HEK293 (cell line): ENCODE measurements around the gene IGSF9.

ENCODE experiments used
- CTCF ChIA-PET: fragments of 350-600 bp; formaldehyde crosslinking; extraction: SDS; loops from one replicate; lab custom pipeline; 2021; ENCODE audit warnings: antibody characterized with exemption; lab: Yijun Ruan, JAX
- POLR2A ChIA-PET: fragments of 300-600 bp; formaldehyde crosslinking; extraction: SDS; loops from one replicate; lab custom pipeline; 2020; ENCODE audit warnings: antibody characterized with exemption, inconsistent platforms; lab: Yijun Ruan, JAX
- H3K27ac ChIP-seq: fragments of 200-500 bp; sonication (Bioruptor generic); 2 replicates; pipeline ENCODE4 v1.5.1; 2014; ENCODE audit warnings: low read depth, low read length, control low read depth, inconsistent platforms; ENCODE audit errors: extremely low read depth
- H3K36me3 ChIP-seq, 2 experiments: fragments of 200-500 bp in 1 of 2; sonication (Bioruptor generic) in 1 of 2; 1 replicate in 1 of 2; 2 replicates in 1 of 2; pipeline ENCODE4 v1.5.1; 2014 to 2017; ENCODE audit warnings: inconsistent platforms in 2 of 2, low read length in 2 of 2; ENCODE audit not compliant: control insufficient read depth in 2 of 2, insufficient read depth in 1 of 2
- H3K4me1 ChIP-seq: fragments of 200-500 bp; sonication (Bioruptor generic); 2 replicates; pipeline ENCODE4 v1.5.1; 2014; ENCODE audit warnings: mild to moderate bottlenecking, low read length, inconsistent platforms; ENCODE audit not compliant: control insufficient read depth, insufficient read depth
- H3K4me3 ChIP-seq: 2 replicates; pipeline ENCODE4 v1.5.1; 2011; ENCODE audit warnings: low read depth, mild to moderate bottlenecking, control low read depth, low read length, moderate library complexity
- H3K9me3 ChIP-seq: fragments of 200-500 bp; sonication (Bioruptor generic); 2 replicates; pipeline ENCODE4 v1.5.1; 2014; ENCODE audit warnings: low read depth, low read length, inconsistent platforms; ENCODE audit not compliant: control insufficient read depth, insufficient read depth
- BCL11B ChIP-seq: fragments of 450-650 bp; formaldehyde crosslinking; IDR thresholded peaks from 2 replicates; pipeline ENCODE4 v1.5.1; 2016; ENCODE audit warnings: low read depth, missing biosample characterization, missing genetic modification characterization
- EGR2 ChIP-seq: fragments of 450-650 bp; formaldehyde crosslinking; IDR thresholded peaks from 2 replicates; pipeline ENCODE4 v1.5.1; 2016; ENCODE audit warnings: low read depth, missing biosample characterization, missing genetic modification characterization
- GFI1B ChIP-seq: fragments of 450-650 bp; formaldehyde crosslinking; IDR thresholded peaks from 2 replicates; pipeline ENCODE4 v1.5.1; 2016; ENCODE audit warnings: missing biosample characterization, missing genetic modification characterization
- HOXA7 ChIP-seq: sonication (generic); formaldehyde crosslinking; IDR thresholded peaks from 2 replicates; pipeline ENCODE4 v1.8.1; 2022; ENCODE audit warnings: missing genetic modification reagents, borderline replicate concordance
- SP2 ChIP-seq: fragments of 450-650 bp; formaldehyde crosslinking; IDR thresholded peaks from 2 replicates; pipeline ENCODE4 v1.5.1; 2016; ENCODE audit warnings: missing biosample characterization, missing genetic modification characterization
- SP7 ChIP-seq: fragments of 450-650 bp; formaldehyde crosslinking; IDR thresholded peaks from 2 replicates; pipeline ENCODE4 v1.5.1; 2016; ENCODE audit warnings: missing biosample characterization, missing genetic modification characterization
- ZFP69B ChIP-seq: fragments of 450-650 bp; formaldehyde crosslinking; IDR thresholded peaks from 2 replicates; pipeline ENCODE4 v1.5.1; 2016; ENCODE audit warnings: missing biosample characterization, missing genetic modification characterization
- ZNF114 ChIP-seq: fragments of 450-650 bp; formaldehyde crosslinking; IDR thresholded peaks from 2 replicates; pipeline ENCODE4 v1.5.0; 2017; ENCODE audit warnings: missing biosample characterization, missing genetic modification characterization
- ZNF155 ChIP-seq: fragments of 450-650 bp; formaldehyde crosslinking; IDR thresholded peaks from 2 replicates; pipeline ENCODE4 v1.5.1; 2016; ENCODE audit warnings: missing biosample characterization, missing genetic modification characterization
- ZNF174 ChIP-seq: fragments of 450-650 bp; formaldehyde crosslinking; IDR thresholded peaks from 2 replicates; pipeline ENCODE4 v1.5.0; 2017; ENCODE audit warnings: missing biosample characterization, mild to moderate bottlenecking, missing genetic modification characterization
- ZNF184 ChIP-seq: fragments of 450-650 bp; IDR thresholded peaks from 2 replicates; pipeline ENCODE4 v1.5.1; 2018; ENCODE audit warnings: missing biosample characterization, mild to moderate bottlenecking, missing genetic modification characterization
- ZNF221 ChIP-seq: fragments of 450-650 bp; formaldehyde crosslinking; IDR thresholded peaks from 2 replicates; pipeline ENCODE4 v1.5.1; 2017; ENCODE audit warnings: missing biosample characterization, missing genetic modification characterization, borderline replicate concordance
- ZNF248 ChIP-seq: fragments of 450-650 bp; formaldehyde crosslinking; IDR thresholded peaks from 2 replicates; pipeline ENCODE4 v1.5.1; 2017; ENCODE audit warnings: missing biosample characterization, missing genetic modification characterization
- ZNF335 ChIP-seq: fragments of 450-650 bp; formaldehyde crosslinking; conservative IDR thresholded peaks from 2 replicates; pipeline ENCODE4 v1.5.1; 2016; ENCODE audit warnings: missing biosample characterization, missing genetic modification characterization
- ZNF341 ChIP-seq: fragments of 450-650 bp; formaldehyde crosslinking; IDR thresholded peaks from 2 replicates; pipeline ENCODE4; 2016; ENCODE audit warnings: low read depth, missing biosample characterization, missing genetic modification characterization
- ZNF391 ChIP-seq: fragments of 450-650 bp; formaldehyde crosslinking; IDR thresholded peaks from 2 replicates; pipeline ENCODE4 v1.5.1; 2016; ENCODE audit warnings: low read depth, missing biosample characterization, missing genetic modification characterization, borderline replicate concordance
- ZNF558 ChIP-seq: fragments of 450-650 bp; formaldehyde crosslinking; IDR thresholded peaks from 2 replicates; pipeline ENCODE4 v1.5.1; 2016; ENCODE audit warnings: missing biosample characterization, missing genetic modification characterization
- ZNF621 ChIP-seq: fragments of 450-650 bp; formaldehyde crosslinking; IDR thresholded peaks from 2 replicates; pipeline ENCODE4 v1.5.1; 2017; ENCODE audit warnings: missing biosample characterization, missing genetic modification characterization
- ZNF626 ChIP-seq: fragments of 450-650 bp; sonication (Bioruptor Pico); formaldehyde crosslinking; IDR thresholded peaks from 2 replicates; pipeline ENCODE4 v1.5.1; 2018; ENCODE audit warnings: missing biosample characterization, missing genetic modification characterization, inconsistent platforms
- ZNF785 ChIP-seq: fragments of 450-650 bp; formaldehyde crosslinking; IDR thresholded peaks from 2 replicates; pipeline ENCODE4 v1.5.1; 2016; ENCODE audit warnings: missing biosample characterization, missing genetic modification characterization
- ZXDB ChIP-seq: fragments of 450-650 bp; formaldehyde crosslinking; IDR thresholded peaks from 2 replicates; pipeline ENCODE4 v1.5.1; 2016; ENCODE audit warnings: missing biosample characterization, missing genetic modification characterization
- TF ChIP-seq, protein P1 (sequence below): fragments of 450-650 bp; formaldehyde crosslinking; IDR thresholded peaks from 2 replicates; pipeline ENCODE4 v1.5.1; 2016; ENCODE audit warnings: missing biosample characterization, missing genetic modification characterization
- TF ChIP-seq, protein P2 (sequence below): fragments of 450-650 bp; formaldehyde crosslinking; IDR thresholded peaks from 2 replicates; pipeline ENCODE4 v1.5.1; 2016; ENCODE audit warnings: missing biosample characterization, missing genetic modification characterization

The IGSF9 gene

DNA sequence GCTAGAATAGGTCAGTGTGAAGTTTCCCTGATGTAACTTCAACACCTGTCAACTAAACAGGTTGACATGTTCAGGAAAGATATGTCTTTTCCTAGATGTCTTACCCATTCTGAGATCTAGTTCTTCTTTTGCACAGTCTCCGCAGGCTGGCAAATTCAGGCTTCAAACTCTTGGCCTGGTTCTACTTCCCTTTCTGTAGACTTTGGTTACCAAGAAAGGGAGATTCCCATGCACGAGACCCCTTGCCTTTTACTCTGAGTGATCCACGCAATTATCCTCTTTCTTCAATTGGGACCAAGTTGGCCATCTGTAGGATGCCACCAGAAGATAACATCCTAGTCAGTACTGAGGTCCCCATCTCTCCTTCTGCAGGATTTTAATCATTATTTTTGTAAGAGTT lies 47.5 kb downstream of the IGSF9 start:
- Histone ChIP-seq H3K36me3 (no peaks in the 10 kb centered on the region), H3K9me3 (no peaks in the 10 kb centered on the region), H3K4me1 (no peaks in the 10 kb centered on the region)
- CTCF ChIA-PET: interaction anchor here (0.6 to 1.0 kb wide), 2 partner anchors 110 to 111 kb away, joined by 3 read pairs; no protein-coding TSS in a partner anchor
- no peak for TF ChIP-seq ZNF626 (tag by site-specific recombination)
- no peak for TF ChIP-seq ZNF174
- TF ChIP-seq HOXA7 (CRISPR knock-in tag): no peak
- TF ChIP-seq, protein P1, sequence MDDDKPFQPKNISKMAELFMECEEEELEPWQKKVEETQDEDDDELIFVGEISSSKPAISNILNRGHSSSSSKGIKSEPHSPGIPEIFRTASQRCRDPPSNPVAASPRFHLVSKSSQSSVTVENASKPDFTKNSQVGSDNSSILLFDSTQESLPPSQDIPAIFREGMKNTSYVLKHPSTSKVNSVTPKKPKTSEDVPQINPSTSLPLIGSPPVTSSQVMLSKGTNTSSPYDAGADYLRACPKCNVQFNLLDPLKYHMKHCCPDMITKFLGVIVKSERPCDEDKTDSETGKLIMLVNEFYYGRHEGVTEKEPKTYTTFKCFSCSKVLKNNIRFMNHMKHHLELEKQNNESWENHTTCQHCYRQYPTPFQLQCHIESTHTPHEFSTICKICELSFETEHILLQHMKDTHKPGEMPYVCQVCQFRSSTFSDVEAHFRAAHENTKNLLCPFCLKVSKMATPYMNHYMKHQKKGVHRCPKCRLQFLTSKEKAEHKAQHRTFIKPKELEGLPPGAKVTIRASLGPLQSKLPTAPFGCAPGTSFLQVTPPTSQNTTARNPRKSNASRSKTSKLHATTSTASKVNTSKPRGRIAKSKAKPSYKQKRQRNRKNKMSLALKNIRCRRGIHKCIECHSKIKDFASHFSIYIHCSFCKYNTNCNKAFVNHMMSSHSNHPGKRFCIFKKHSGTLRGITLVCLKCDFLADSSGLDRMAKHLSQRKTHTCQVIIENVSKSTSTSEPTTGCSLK (tag by site-specific recombination): no peak
- no peak for TF ChIP-seq ZXDB
- TF ChIP-seq ZNF621 (tag by site-specific recombination): no peak
- TF ChIP-seq ZNF785 (tag by site-specific recombination): no peak
- no peak for TF ChIP-seq ZNF221 (tag by site-specific recombination)
- no peak for TF ChIP-seq ZNF341 (tag by site-specific recombination)
- TF ChIP-seq, protein P2, sequence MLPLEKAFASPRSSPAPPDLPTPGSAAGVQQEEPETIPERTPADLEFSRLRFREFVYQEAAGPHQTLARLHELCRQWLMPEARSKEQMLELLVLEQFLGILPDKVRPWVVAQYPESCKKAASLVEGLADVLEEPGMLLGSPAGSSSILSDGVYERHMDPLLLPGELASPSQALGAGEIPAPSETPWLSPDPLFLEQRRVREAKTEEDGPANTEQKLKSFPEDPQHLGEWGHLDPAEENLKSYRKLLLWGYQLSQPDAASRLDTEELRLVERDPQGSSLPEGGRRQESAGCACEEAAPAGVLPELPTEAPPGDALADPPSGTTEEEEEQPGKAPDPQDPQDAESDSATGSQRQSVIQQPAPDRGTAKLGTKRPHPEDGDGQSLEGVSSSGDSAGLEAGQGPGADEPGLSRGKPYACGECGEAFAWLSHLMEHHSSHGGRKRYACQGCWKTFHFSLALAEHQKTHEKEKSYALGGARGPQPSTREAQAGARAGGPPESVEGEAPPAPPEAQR (tag by site-specific recombination): no peak
- no peak for TF ChIP-seq ZFP69B (tag by site-specific recombination)
- no peak for TF ChIP-seq ZNF155 (tag by site-specific recombination)
- no peak for TF ChIP-seq ZNF184
- TF ChIP-seq, all 188 proteins: peak for 0
- Histone ChIP-seq H3K27ac (no peak overlapping the region), H3K4me3 (no peak overlapping the region)
- POLR2A ChIA-PET: no interaction called here

DNA sequence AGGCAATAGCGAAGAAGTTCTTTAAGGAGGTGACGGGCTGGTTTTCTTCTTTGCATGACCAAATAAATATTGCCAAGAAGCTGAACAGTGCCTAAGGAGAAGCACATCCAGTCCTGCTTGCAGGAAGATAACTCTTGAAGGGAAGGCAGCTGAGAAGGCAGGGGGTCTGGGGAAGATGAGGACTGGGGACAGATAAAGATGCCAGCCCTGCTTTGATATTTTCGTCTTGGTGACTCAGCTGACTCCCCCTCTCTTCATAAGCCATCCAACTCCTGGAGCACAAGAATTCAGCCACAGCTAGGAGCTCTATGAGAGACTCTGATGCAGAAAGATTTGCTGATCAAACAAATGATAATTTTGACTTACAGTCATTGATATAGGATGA lies 48.9 kb downstream of the IGSF9 start:
- H3K4me1 ChIP-seq: no peaks in the 10 kb centered on the region
- H3K27ac ChIP-seq: no peak overlapping the region
- TF ChIP-seq BCL11B: no peak
- no peak for TF ChIP-seq SP2 (tag by site-specific recombination)
- TF ChIP-seq GFI1B (tag by site-specific recombination): no peak
- TF ChIP-seq ZNF558 (tag by site-specific recombination): no peak
- no peak for TF ChIP-seq SP7 (tag by site-specific recombination)
- TF ChIP-seq ZNF248: no peak
- no peak for TF ChIP-seq ZNF114
- no peak for TF ChIP-seq EGR2 (tag by site-specific recombination)
- no peak for TF ChIP-seq ZNF335 (tag by site-specific recombination)
- TF ChIP-seq ZNF391 (tag by site-specific recombination): no peak
- TF ChIP-seq, all 188 proteins: peak for 0
- POLR2A ChIA-PET: no interaction called here
- Histone ChIP-seq H3K4me3 (no peak overlapping the region), H3K9me3 (no peaks in the 10 kb centered on the region), H3K36me3 (no peaks in the 10 kb centered on the region)
- CTCF ChIA-PET: interaction anchor here (1.3 to 13.2 kb wide), 3 partner anchors 95 to 111 kb away, joined by 4 to 415 read pairs (median 176); partner anchors contain the start of gene FCRL6
